GM12801 (cell line): ENCODE data around the gene CALHM1.

ENCODE experiments used
- TF ChIP-seq, protein P1 (sequence below): IDR thresholded peaks from one replicate; pipeline ENCODE4 v1.5.1; 2011; ENCODE audit warnings: control low read depth; ENCODE audit not compliant: insufficient read length; ENCODE audit errors: extremely low read depth

Gene CALHM1

DNA sequence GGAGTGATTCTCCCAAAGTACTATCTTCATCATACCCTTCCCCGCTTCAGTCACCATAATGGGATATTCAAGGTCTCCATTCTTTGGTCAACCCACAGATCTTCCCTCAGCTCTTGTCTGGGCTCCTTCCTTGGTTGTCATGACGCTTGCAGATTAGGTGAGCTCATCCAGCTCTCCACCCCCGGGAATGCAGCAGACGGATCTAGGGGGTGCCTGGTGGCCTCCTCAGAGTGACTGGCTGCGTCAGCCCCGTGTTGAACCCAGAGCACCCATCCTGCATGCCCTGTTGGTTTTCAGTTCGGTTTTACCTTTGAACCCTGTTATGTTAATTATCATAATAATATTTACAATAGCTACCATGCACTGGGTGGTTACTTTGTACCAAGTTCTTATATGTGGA, 41.2 kb upstream of the CALHM1 start:
- TF ChIP-seq, protein P1, sequence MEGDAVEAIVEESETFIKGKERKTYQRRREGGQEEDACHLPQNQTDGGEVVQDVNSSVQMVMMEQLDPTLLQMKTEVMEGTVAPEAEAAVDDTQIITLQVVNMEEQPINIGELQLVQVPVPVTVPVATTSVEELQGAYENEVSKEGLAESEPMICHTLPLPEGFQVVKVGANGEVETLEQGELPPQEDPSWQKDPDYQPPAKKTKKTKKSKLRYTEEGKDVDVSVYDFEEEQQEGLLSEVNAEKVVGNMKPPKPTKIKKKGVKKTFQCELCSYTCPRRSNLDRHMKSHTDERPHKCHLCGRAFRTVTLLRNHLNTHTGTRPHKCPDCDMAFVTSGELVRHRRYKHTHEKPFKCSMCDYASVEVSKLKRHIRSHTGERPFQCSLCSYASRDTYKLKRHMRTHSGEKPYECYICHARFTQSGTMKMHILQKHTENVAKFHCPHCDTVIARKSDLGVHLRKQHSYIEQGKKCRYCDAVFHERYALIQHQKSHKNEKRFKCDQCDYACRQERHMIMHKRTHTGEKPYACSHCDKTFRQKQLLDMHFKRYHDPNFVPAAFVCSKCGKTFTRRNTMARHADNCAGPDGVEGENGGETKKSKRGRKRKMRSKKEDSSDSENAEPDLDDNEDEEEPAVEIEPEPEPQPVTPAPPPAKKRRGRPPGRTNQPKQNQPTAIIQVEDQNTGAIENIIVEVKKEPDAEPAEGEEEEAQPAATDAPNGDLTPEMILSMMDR, result no peak

DNA sequence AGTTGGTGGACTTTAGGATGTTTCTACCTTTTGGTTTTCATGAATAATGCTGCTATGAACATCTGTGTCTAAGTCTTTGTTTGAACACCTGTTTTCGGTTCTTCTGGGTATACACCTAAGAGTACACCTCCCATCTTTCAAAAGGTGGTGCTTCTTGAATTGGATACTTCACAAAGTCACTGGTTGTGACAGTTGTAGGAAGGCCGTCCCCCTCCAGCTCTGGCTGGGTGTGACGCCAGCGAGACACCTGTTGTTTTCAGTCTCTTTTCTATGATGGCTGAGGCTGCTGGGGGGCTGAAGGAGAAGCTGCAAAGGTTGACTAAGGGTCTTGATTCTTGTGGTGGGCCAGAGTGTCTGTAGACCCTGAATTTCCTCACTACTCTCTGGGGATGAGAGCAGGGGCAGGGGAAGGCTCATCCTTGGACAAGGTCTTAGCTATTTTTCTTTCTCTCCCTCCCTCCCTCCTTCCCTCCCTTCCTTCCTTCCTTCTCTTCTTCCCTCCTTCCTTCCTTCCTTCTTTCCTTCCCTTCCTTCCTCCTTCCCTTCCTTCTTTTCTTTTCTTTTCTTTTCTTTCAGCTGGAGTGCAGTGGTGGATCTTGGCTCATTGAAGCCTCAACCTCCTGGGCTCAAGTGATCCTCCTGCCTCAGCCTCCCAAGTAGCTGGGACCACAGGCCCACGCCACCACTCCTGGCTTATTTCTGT, 40.4 kb upstream of the CALHM1 start:
- TF ChIP-seq, protein P1, result no peak

DNA sequence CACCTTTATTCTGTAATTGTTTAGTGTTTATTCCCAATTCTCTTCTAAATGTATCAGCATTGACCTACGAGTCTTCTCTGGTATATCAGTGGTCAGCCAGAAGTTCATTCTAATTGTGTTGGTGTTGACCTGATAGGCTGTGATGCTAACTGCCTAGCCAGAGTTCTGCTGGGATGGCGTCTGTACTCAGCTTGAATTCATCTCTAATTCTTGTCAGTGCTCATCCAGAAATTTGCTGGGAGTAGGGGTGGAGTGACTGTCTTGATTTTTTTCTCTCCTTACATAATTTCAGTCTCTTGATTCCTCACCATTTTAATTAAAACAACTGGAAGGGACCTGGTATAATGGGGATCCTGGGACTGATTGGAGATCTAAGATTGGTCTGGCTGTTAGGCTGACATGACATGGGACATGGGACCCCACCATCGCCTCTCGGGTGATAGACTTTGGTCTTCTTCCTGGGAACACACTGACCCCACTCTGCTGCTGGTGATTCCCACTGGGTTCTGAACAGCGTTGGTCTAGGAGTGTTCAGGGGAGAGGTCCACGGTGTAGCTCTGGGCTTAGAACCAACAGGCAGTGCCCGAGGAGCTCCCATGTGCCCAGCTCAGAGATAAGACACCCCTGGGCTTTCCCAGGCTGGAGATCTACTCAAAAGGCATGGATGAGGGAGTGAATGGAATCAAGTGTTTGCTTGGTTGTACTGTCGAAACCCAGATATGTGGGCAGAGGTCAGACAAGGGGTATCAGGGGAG, 38.6 kb upstream of the CALHM1 start:
- TF ChIP-seq, protein P1, result no peak

DNA sequence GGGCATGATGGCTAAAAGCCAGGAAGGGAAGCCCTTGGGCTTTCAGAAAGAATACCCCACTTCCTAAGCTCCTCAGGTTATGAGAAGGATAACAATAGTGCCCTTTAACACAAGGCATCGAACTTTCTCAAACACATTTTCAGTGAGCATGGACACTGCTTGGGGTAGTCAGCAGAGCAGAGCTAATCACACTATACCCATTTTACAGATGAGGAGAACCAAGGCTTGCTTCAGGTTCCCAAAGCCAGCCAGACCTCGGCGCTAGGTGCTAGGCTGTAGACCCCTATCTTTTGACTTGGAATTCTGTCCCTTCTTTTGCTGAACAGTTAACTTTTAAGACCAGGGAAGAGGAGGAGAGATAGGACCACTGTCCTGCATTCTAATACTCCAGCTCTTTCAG, 36.6 kb upstream of the CALHM1 start:
- TF ChIP-seq, protein P1, result no peak

DNA sequence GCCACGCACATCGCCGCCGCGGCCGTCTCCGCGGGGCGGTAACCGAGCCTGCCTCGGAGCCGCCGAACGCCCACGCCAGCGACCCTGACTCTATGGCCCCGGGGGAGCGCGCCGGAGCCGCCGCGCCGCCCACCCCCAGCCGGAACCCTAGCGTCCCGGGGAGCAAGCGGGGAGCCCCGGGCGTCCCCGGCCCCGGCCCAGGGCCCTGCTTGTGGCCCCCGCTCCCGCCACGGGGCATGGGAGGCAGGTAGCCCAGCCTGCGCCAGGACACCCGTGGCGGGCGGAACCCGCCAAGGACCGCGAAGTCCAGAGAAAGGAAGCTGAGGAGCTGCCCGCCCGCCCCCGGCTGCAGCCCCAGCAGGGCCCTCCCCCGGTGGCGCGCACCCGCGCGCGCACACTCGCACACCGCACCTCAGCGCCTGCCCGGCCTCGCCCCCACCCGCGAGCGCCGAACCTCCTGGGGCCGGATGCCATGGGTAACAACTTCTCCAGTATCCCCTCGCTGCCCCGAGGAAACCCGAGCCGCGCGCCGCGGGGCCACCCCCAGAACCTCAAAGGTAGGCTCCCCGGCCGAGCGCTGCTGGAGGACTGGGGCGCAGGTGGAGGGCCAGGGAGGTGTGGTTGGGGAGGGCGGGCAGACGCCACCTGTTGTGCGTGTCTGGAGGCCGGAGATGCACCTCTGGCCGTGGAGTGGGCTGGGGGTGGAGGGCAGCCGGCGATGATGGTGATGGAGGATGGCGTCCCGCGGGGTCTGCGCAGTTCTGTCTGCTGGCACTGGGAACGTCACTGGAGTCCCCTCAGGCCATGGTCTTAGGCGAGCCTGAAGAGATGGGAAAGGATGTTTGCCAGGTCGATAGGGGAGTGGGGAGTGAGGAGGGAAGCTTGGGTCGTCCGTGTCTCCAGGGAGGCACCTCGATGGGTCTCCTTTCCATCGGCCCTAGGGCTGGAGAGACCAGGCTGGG, 35.5 kb upstream of the CALHM1 start:
- TF ChIP-seq, protein P1, result no peak

DNA sequence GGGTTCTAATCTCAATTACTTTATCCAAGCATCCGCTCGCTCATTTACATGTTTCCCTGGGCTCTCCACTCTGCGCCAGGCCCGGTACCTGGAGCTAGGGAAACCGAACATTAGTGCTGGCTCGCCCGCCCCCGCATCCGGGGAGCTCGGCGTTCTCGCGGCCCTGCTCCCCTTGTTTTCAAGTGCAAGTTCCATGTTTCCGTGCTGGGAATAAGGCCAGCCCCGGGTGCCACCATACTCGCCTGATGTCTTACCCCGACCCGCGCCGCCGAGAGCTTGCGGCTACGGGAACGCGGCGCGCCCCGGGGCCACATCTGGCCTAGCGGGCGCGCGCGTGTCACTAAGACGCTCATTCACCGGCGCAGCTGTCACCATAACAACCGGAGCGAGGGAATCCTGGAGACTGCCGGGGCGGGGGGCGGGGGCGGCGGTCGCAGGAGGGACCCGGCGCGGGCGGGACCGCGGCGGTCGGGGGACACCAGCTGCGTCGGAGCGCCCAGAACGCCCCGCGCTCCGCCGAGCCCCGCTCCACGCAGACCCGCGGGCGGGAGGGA, 34.7 kb upstream of the CALHM1 start, which contains the start of gene NEURL1:
TSS of gene NEURL1 (plus strand) at position 344 of the 554 bp plus-strand sequence. CDS start 683 bp downstream, outside the sequence.
- TF ChIP-seq, protein P1, result no peak
